ENCODE measurements around the gene ZNF511. TPM values are rescaled to one million over a fixed set of nuclear protein-coding genes. Genes with fewer than 3 reads are reported as not detected.
A peak's percentile ranks its signal among the peaks of the same experiment; 100 is the strongest.

The ZNF511 gene
- total RNA-seq, 1 donor from 2014 or later = 25.5 TPM

GRCh38 chr10:133359972-133360610 is 51.4 kb downstream of the ZNF511 start:
- no peaks in the 10 kb centered on the region for H3K9me3 ChIP-seq (ENCODE audit: insufficient read depth, low read depth, low read length)
- TF ChIP-seq EZH2 (IDR thresholded peaks at IDR 0.05; ENCODE audit: insufficient read depth, low read length) = no peak
- no peak for TF ChIP-seq CTCF (IDR thresholded peaks at IDR 0.05; ENCODE audit: insufficient read depth, low read depth, low read length)
- Mint-ChIP-seq H3K27ac (ENCODE audit: unreplicated experiment) (no peak overlapping the region), H3K27me3 (ENCODE audit: low read depth, unreplicated experiment) (no peaks in the 10 kb centered on the region), H3K4me1 (ENCODE audit: low read depth, unreplicated experiment) (no peaks in the 10 kb centered on the region), H3K9me3 (ENCODE audit: unreplicated experiment) (no peaks in the 10 kb centered on the region), H3K4me3 (ENCODE audit: unreplicated experiment) (no peak overlapping the region), H3K36me3 (ENCODE audit: low read depth, unreplicated experiment) (peaks cover 14% of the 10 kb centered on the region)
- no peak overlapping the region for H3K9ac ChIP-seq (ENCODE audit: low read length)
- H4K20me1 ChIP-seq (ENCODE audit: insufficient read depth, low read length) = peaks cover 11% of the 10 kb centered on the region
- DNase-seq (ENCODE audit: low read depth) (no peak), FAIRE-seq (no peak)
- H3K4me3 ChIP-seq (ENCODE audit: insufficient read depth, low read depth, low read length) = no peak overlapping the region
- peaks cover 2% of the 10 kb centered on the region for H3K36me3 ChIP-seq (ENCODE audit: insufficient read depth, low read length)
- no peak overlapping the region for H2AFZ ChIP-seq (ENCODE audit: low read depth, low read length)
- H3K27ac ChIP-seq (ENCODE audit: low read depth, low read length) = no peak overlapping the region
- peaks cover 5% of the 10 kb centered on the region for H3K79me2 ChIP-seq (ENCODE audit: insufficient read depth, low read length)
- H3K4me1 ChIP-seq (ENCODE audit: insufficient read depth, low read length) = peaks cover 9% of the 10 kb centered on the region
- no peak overlapping the region for H3K4me2 ChIP-seq (ENCODE audit: low read length)
- no peaks in the 10 kb centered on the region for H3K27me3 ChIP-seq (ENCODE audit: insufficient read depth, low read length)

GRCh38 chr10:133361227-133361626 is 52.5 kb downstream of the ZNF511 start:
- no peaks in the 10 kb centered on the region for H3K4me1 Mint-ChIP-seq (ENCODE audit: low read depth, unreplicated experiment)
- H3K4me3 Mint-ChIP-seq (ENCODE audit: unreplicated experiment) = no peak overlapping the region
- no peak overlapping the region for H3K27ac ChIP-seq (ENCODE audit: low read depth, low read length)
- no peak overlapping the region for H3K4me3 ChIP-seq (ENCODE audit: insufficient read depth, low read depth, low read length)
- H3K27me3 Mint-ChIP-seq (ENCODE audit: low read depth, unreplicated experiment) = no peaks in the 10 kb centered on the region
- DNase-seq (ENCODE audit: low read depth) = no peak
- TF ChIP-seq EZH2 (IDR thresholded peaks at IDR 0.05; ENCODE audit: insufficient read depth, low read length) (no peak), CTCF (IDR thresholded peaks at IDR 0.05; ENCODE audit: insufficient read depth, low read depth, low read length) (no peak)
- H3K79me2 ChIP-seq (ENCODE audit: insufficient read depth, low read length) = peaks cover 5% of the 10 kb centered on the region
- H3K9ac ChIP-seq (ENCODE audit: low read length) = no peak overlapping the region
- H3K4me2 ChIP-seq (ENCODE audit: low read length) = no peak overlapping the region
- H3K9me3 ChIP-seq (ENCODE audit: insufficient read depth, low read depth, low read length) = no peaks in the 10 kb centered on the region
- no peaks in the 10 kb centered on the region for H3K27me3 ChIP-seq (ENCODE audit: insufficient read depth, low read length)
- H3K36me3 ChIP-seq (ENCODE audit: insufficient read depth, low read length) = peaks cover 2% of the 10 kb centered on the region
- no peak overlapping the region for H2AFZ ChIP-seq (ENCODE audit: low read depth, low read length)
- peaks cover 9% of the 10 kb centered on the region for H3K4me1 ChIP-seq (ENCODE audit: insufficient read depth, low read length)
- FAIRE-seq = no peak
- H3K27ac Mint-ChIP-seq (ENCODE audit: unreplicated experiment) = peak overlapping the region; percentile 62
- H3K9me3 Mint-ChIP-seq (ENCODE audit: unreplicated experiment) = no peaks in the 10 kb centered on the region
- peaks cover 14% of the 10 kb centered on the region for H3K36me3 Mint-ChIP-seq (ENCODE audit: low read depth, unreplicated experiment)
- peaks cover 10% of the 10 kb centered on the region for H4K20me1 ChIP-seq (ENCODE audit: insufficient read depth, low read length)

- Histone ChIP-seq H3K4me1 (ENCODE audit: insufficient read depth, low read length) (peaks cover 4% of the 10 kb centered on the region), H3K27me3 (ENCODE audit: insufficient read depth, low read length) (no peaks in the 10 kb centered on the region), H2AFZ (ENCODE audit: low read depth, low read length) (no peak overlapping the region), H3K36me3 (ENCODE audit: insufficient read depth, low read length) (peaks cover 2% of the 10 kb centered on the region), H3K27ac (ENCODE audit: low read depth, low read length) (no peak overlapping the region), H3K4me3 (ENCODE audit: insufficient read depth, low read depth, low read length) (no peak overlapping the region), H4K20me1 (ENCODE audit: insufficient read depth, low read length) (peaks cover 5% of the 10 kb centered on the region), H3K79me2 (ENCODE audit: insufficient read depth, low read length) (no peaks in the 10 kb centered on the region), H3K9me3 (ENCODE audit: insufficient read depth, low read depth, low read length) (no peaks in the 10 kb centered on the region), H3K9ac (ENCODE audit: low read length) (no peak overlapping the region), H3K4me2 (ENCODE audit: low read length) (no peak overlapping the region)
- no peak for TF ChIP-seq CTCF (IDR thresholded peaks at IDR 0.05; ENCODE audit: insufficient read depth, low read depth, low read length)
- TF ChIP-seq EZH2 (IDR thresholded peaks at IDR 0.05; ENCODE audit: insufficient read depth, low read length) = no peak
- DNase-seq (ENCODE audit: low read depth) (no peak), FAIRE-seq (no peak)
- H3K4me3 Mint-ChIP-seq (ENCODE audit: unreplicated experiment) = no peak overlapping the region
- H3K27ac Mint-ChIP-seq (ENCODE audit: unreplicated experiment) = no peak overlapping the region
- H3K9me3 Mint-ChIP-seq (ENCODE audit: unreplicated experiment) = no peaks in the 10 kb centered on the region
- H3K4me1 Mint-ChIP-seq (ENCODE audit: low read depth, unreplicated experiment) = no peaks in the 10 kb centered on the region
- H3K27me3 Mint-ChIP-seq (ENCODE audit: low read depth, unreplicated experiment) = no peaks in the 10 kb centered on the region
- H3K36me3 Mint-ChIP-seq (ENCODE audit: low read depth, unreplicated experiment) = peaks cover 14% of the 10 kb centered on the region
Measured at GRCh38 chr10:133361773-133362441, 53.2 kb downstream of the ZNF511 start.
